Measurements from ENCODE around the gene SLC25A33. TPM values are rescaled to one million over a fixed set of nuclear protein-coding genes. Genes with fewer than 3 reads are reported as not detected.

The SLC25A33 gene
- total RNA-seq, 1 experiment from 2014 or later, result 9.4 TPM

- no peak overlapping the region for H3K23ac ChIP-seq (ENCODE audit: insufficient read length, low read depth, low read length)
- H4K20me1 ChIP-seq (ENCODE audit: control insufficient read depth, insufficient read depth, insufficient read length), result no peaks in the 10 kb centered on the region
- no peak overlapping the region for H2BK12ac ChIP-seq (ENCODE audit: insufficient read length, low read depth, low read length)
- H2BK5ac ChIP-seq (ENCODE audit: insufficient read length, low read length), result no peak overlapping the region
- H3K4me1 ChIP-seq (ENCODE audit: insufficient read depth, low read length), result no peaks in the 10 kb centered on the region
- no peak overlapping the region for H3K14ac ChIP-seq (ENCODE audit: insufficient read depth, low read length)
- H4K5ac ChIP-seq (ENCODE audit: insufficient read length, low read depth, low read length), result no peak overlapping the region
- no peak overlapping the region for H3K4ac ChIP-seq (ENCODE audit: low read depth, low read length)
- H2BK15ac ChIP-seq (ENCODE audit: low read depth, low read length), result no peak overlapping the region
- peak; percentile 84 for DNase-seq
- H2AFZ ChIP-seq (ENCODE audit: low read length), result no peak overlapping the region
- H3K23me2 ChIP-seq (ENCODE audit: insufficient read length, low read depth, low read length, poor library complexity, severe bottlenecking), result no peaks in the 10 kb centered on the region
- Mint-ChIP-seq H3K4me3 (no peak overlapping the region; a peak in 1 of 5 replicates), H3K36me3 (ENCODE audit: insufficient read depth in 1 of 3, low read depth in 3 of 3) (peaks cover 3 to 15% (median 14%) of the 10 kb centered on the region in 3 experiments; a peak in 5 of 7 replicates), H3K27ac (peak overlapping the region in 1 of 3 experiments; percentile 61; a peak in 1 of 7 replicates), H3K27me3 (ENCODE audit: low read depth) (peaks cover 7% of the 10 kb centered on the region), H3K4me1 (peaks cover 0 to 3% of the 10 kb centered on the region in 2 experiments; a peak in 1 of 4 replicates), H3K9me3 (no peaks in the 10 kb centered on the region)
- H2BK120ac ChIP-seq (ENCODE audit: low read depth, low read length, poor library complexity, severe bottlenecking), result no peak overlapping the region
- no peak overlapping the region for H4K91ac ChIP-seq (ENCODE audit: insufficient read length, low read depth, low read length)
- no peak overlapping the region for H3T11ph ChIP-seq (ENCODE audit: low read length)
- H3K4me2 ChIP-seq (ENCODE audit: insufficient read depth, insufficient read length, low read length), result no peak overlapping the region
- H3K18ac ChIP-seq (ENCODE audit: insufficient read length, low read depth, low read length), result no peak overlapping the region
- no peak overlapping the region for H3K27ac ChIP-seq (ENCODE audit: insufficient read length, low read depth, low read length)
- peak; percentile 89 for TF ChIP-seq CTCF (conservative IDR thresholded peaks at IDR 0.05)
- H3K79me1 ChIP-seq (ENCODE audit: insufficient read depth, low read depth, low read length, poor library complexity, severe bottlenecking), result no peaks in the 10 kb centered on the region
- no peaks in the 10 kb centered on the region for H3K79me2 ChIP-seq (ENCODE audit: insufficient read depth, low read length)
- H3K56ac ChIP-seq (ENCODE audit: insufficient read length, low read depth, low read length), result no peak overlapping the region
- H4K8ac ChIP-seq (replicated peaks; ENCODE audit: insufficient read length, low read depth, low read length), result no peak overlapping the region
- no peak overlapping the region for H2BK20ac ChIP-seq (ENCODE audit: low read depth, low read length, poor library complexity, severe bottlenecking)
- no peaks in the 10 kb centered on the region for H3K27me3 ChIP-seq (ENCODE audit: insufficient read depth, low read length)
- H2AK5ac ChIP-seq (ENCODE audit: insufficient read length, low read length), result no peak overlapping the region
- no CpG with 5 or more reads among the region's 16 CpGs for WGBS (ENCODE audit: extremely low coverage, insufficient read length, low lambda C conversion rate)
- no peaks in the 10 kb centered on the region for H3K9me3 ChIP-seq (ENCODE audit: control insufficient read depth, low read depth, low read length)
- H3K9ac ChIP-seq (ENCODE audit: extremely low read depth, insufficient read length, low read length), result no peak overlapping the region
These were observed 76.2 kb downstream of the SLC25A33 start for GRCh38 chr1:9615316-9616063.

Data from H9 (cell line).